ENCODE results near the gene ZNF311. TPM values are rescaled to one million over a fixed set of nuclear protein-coding genes. Genes with fewer than 3 reads are reported as not detected.
"Not testable (repeated sequence)": the region's sequence is repeated elsewhere in the genome, so short reads cannot be mapped to it uniquely, and the experiment has no call there.

Gene ZNF311
- polyA plus RNA-seq, 3 donors = 6.3 to 8.0 (median 6.5) TPM

GRCh38 chr6:28983838-28984237 is 21.3 kb downstream of the ZNF311 start:
- DNase-seq (ENCODE audit: low read depth in 3 of 3, low spot score in 2 of 3) = no peak

- DNase-seq (ENCODE audit: low read depth in 3 of 3, low spot score in 2 of 3) = peak in 1 of 3 donors; percentile 63
Measured at GRCh38 chr6:28982476-28983266, 22.4 kb downstream of the ZNF311 start.

DNA sequence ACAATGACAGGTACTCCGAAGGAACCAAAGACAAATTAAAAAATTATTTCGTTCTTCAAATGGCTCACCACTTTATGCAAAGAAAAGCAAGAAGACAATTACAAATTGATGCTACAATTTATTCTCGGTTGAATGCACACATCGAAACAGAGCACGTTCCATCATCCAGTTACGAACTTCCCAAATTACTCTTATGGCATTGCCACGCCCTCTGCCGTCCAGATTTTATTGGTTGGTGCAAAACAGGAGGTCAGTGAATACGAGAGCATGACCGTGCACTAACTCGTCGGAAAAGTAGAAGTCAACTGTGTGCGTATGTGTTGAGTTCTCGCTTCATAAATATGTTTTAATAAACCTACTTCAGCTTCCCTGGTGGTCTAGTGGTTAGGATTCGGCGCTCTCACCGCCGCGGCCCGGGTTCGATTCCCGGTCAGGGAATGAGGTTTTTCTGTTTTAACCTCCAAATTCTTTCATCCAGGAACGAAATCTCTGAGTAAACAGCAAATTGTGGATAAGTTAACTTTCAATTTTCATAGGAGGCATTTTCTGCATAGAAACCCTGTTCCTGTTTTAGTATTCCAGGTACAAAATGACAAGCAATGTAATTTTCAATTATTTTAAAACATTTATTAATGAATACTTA is 23.2 kb downstream of the ZNF311 start:
- peak; percentile 80 to 93 (median 82) for DNase-seq (ENCODE audit: low read depth in 3 of 3, low spot score in 2 of 3)

DNA sequence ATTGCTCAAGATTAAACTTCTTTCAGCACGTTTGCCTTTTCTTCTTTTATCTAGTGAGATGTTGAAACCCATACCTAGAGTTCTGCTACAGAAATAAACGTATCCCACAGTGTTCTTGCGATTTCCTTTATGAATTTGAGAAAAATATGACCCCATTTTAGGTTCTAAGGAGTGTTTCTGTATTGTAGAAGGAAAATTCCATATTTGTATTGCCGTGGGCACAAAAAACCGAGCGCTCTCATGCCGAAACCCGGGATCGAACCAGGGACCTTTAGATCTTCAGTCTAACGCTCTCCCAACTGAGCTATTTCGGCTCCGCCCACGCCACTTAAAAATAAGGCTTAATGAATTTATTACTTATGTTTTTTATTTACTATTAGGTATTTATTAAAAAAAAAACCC is 23.7 kb downstream of the ZNF311 start:
- DNase-seq (ENCODE audit: low read depth in 3 of 3, low spot score in 2 of 3) = peak in 2 of 3 donors; percentile 62 to 84

DNA sequence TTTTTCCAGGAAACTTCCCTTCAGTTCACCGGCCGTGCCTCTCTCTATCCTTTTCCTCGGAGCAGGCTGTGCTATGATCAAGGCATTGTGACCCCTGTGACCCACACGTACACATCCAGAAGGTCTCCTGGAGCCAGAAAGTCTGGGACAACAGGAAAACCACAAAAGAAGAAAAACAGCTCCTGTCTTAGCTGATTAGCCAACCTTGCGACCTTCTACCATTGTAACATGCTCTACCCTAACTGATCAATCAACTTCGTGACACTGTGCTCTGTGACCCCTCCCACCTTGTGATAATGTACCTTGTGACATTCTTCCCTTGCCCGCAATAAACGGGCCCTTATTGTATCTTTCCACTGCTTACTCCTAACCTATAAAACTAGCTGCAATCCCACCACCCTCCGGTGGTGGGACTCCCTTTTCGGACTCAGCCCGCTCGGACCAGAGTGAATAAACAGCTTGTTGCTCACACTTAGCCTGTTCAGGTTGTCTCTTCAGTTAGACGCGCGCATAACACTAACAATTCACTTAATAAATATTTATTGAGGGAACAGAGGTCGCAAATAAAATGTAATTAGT is 24.2 kb downstream of the ZNF311 start:
- peak in 2 of 3 donors; percentile 76 to 85 for DNase-seq (ENCODE audit: low read depth in 3 of 3, low spot score in 2 of 3)

DNA sequence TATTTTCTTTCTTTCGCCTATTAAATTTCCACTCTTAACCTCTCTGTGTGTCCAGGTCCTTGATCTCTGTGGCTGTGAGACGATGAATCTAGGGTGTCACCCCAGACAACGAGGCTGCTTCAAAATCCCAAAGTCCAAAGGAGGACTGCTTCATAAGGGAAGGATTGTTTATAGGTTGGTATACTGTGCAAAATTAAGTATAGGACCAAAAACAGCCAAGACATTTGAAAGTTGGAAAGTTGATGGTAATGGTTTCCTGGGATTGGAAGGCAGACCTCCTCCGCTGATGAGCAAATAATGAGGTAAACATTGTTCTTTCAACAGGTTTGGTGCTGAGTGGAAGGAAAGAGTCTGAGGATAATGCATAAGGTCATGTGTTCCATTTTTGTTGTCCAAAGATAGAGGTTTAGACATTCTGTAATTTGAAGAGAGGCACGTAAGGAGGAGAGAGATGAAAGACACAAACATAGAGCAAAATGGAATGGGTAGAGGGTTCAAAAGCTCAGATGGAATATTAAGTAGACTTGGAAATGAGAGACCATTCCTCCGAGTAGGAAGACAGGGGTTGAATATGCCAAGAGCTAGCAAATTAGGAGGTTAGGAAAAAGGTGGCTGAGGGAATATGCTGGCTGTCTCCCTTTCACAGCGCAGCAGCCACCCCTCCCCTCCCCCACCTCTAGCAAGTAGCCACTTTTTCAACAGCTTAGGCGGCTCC is 24.8 kb downstream of the ZNF311 start:
- no peak for DNase-seq (ENCODE audit: low read depth in 3 of 3, low spot score in 2 of 3)

DNA sequence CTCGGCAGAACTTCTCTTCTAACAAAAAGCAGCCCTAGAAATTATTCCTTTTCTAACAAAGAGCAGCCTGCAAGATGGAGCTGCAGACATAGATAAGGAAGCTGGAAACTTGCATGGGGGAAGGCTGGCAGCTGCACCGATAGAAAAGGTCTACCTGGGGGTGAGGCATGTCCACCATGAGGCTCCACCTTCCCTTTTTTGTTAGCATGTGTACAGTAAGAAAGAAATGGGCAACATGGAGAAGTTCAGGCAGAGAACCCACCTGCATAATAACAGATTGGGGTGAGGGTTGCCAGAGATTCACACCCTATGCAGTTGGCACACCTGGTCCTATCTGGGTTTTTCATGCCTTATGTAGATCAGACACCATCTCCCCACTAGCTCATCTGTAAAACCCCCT is 25.4 kb downstream of the ZNF311 start:
- DNase-seq (ENCODE audit: low read depth in 3 of 3, low spot score in 2 of 3) = no peak

GRCh38 chr6:28978959-28979561 is 26.1 kb downstream of the ZNF311 start:
- no peak for DNase-seq (ENCODE audit: low read depth in 3 of 3, low spot score in 2 of 3)

DNA sequence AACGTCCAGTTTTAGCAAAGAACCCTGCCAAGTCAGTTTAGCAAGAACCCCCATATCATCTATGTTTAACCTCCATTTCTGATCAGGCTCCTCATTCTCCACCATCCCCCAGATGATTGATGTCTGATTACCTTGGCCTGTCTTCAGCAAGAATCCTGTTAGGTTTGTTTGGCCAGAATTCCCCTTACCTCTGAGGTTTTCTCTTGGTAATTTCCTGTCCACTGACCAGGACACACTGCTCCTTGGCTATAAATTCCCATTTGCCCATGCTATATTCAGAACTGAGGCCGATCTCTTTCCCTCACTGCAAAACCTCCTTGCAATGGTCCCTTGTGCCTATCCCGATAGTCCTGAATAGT is 27.0 kb downstream of the ZNF311 start:
- DNase-seq (ENCODE audit: low read depth in 3 of 3, low spot score in 2 of 3) = no peak

DNA sequence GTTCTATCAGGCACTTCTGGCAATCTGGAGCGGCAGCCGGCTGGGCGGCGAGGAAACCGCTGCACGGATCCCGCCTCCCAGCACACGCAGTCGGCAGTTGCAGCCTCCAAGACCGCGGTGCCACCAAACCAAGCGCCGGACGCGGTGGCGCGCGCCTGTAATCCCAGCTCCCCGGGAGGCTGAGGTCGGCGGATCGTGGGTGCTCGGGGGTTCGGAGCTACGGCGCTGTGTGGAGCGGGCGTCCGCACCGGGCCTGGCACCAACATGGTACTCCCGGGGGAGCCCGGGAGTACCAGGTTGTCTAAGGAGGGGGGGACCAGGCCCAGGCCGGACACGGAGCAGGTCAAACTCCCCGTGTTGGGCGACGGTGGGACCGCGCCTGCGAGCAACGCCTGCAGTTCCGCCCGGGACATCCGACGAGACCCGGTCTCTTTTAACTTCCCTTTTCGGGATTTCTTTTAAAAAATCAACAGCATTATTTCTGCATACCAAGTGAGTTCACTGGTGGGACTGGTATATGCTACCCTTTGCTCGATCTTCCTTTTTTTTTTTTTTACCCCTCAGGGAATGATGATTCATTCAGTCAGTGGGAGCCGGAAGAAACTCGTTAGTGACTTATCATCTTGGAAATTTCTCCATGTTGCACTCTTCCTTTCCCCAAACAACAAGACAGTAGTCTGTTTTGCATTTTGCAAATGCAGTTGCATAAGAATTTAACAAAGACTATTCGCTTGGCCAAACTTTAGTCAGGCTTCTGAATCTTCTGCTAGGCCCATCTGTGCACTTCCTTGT is 27.6 kb downstream of the ZNF311 start:
- DNase-seq (ENCODE audit: low read depth in 3 of 3, low spot score in 2 of 3) = no peak

DNA sequence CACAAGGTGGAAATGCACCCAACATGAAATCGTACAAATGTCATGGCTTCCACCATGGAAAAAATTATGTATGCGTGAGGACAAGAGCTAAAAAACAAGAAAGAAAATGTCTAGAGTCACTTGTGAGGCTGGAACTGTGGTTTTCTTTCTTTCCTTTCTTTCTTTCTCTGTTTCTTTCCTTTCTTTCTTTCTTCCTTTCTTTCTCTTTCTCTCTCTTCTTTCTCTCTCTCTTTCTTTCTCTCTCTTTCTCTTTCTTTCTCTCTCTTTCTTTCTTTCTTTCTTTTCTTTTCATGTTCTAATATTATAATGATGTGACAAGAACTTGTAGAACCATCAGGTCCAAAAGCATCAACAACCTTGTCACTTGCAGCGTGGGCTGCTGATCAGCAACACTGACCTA is 28.4 kb downstream of the ZNF311 start:
- DNase-seq (ENCODE audit: low read depth in 3 of 3, low spot score in 2 of 3) = no peak

GRCh38 chr6:28974505-28974904 is 30.6 kb downstream of the ZNF311 start:
- no peak for DNase-seq (ENCODE audit: low read depth in 3 of 3, low spot score in 2 of 3)

DNA sequence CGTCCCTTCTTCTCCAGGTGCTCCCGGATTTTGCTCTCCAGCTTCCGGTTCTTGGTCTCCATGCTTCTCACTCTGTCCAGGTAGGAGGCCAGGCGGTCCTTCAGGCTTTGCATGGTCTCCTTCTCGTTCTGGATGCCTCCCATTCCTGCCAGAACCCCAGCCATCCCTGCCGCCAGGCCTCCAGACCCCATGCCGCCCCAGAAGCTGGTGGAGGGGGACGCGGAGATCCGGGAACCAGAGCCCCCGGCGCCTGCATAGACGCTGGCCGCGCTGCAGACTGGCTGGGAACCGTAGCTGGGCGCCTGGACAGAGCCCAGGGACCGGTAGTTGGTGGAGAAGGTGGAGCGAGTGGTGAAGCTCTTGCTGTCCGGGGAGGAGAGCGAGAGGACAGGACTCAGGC is 35.1 kb downstream of the ZNF311 start:
- DNase-seq (ENCODE audit: low read depth in 3 of 3, low spot score in 2 of 3) = not testable (repeated sequence)

DNA sequence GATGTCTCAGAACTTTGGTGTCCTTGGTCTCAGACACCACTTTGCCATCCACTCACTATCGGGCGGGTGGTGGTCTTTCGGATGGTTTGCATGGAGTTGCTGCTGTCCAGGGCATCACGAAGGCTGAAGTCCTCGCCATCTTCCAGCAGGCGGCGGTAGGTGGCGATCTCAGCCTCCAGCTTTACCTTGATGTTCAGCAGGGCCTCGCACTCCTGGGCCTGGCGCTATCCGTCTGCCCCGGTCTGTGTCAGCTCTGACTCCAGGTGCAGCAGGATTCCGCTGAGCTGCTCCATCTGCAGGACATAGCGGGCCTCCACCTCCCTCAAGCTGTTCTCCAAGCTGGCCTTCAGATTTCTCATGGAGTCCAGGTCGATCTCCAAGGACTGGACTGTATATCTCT is 36.0 kb downstream of the ZNF311 start:
- DNase-seq (ENCODE audit: low read depth in 3 of 3, low spot score in 2 of 3) = no peak

DNA sequence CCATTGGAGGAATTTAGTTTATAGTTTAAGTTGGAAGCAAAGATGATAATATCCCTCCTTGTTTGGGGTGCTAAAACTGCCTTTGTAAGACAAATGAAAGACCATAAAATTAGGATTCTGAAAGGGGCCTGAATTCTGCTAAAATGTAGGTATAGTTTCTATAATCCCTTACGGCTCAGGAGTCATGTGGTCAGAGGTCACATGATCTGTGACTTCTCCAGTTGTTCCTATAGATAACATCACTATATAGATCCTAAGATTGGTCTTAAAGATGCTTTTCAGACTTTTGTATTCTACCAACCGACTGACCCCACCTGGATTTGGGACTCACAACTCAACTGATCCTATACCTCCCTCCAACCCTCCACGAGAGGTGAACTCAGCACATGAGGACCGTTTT is 36.6 kb downstream of the ZNF311 start:
- DNase-seq (ENCODE audit: low read depth in 3 of 3, low spot score in 2 of 3) = no peak

DNA sequence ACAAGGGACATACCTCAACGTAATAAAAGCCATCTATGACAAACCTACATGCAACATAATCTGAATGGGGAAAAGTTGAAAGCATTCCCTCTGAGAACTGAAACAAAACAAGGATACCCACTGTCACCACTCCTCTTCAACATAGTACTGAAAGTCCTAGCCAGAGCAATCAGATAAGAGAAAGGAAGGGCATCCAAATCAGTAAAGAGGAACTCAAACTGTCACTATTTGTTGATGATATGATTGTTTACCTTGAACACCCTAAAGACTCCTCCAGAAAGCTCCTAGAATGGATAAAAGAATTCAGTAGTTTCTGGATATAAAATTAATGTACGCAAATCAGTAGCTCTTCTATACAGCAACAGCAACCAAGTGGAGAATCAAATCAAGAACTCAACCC is 39.4 kb downstream of the ZNF311 start:
- DNase-seq (ENCODE audit: low read depth in 3 of 3, low spot score in 2 of 3) = no peak

DNA sequence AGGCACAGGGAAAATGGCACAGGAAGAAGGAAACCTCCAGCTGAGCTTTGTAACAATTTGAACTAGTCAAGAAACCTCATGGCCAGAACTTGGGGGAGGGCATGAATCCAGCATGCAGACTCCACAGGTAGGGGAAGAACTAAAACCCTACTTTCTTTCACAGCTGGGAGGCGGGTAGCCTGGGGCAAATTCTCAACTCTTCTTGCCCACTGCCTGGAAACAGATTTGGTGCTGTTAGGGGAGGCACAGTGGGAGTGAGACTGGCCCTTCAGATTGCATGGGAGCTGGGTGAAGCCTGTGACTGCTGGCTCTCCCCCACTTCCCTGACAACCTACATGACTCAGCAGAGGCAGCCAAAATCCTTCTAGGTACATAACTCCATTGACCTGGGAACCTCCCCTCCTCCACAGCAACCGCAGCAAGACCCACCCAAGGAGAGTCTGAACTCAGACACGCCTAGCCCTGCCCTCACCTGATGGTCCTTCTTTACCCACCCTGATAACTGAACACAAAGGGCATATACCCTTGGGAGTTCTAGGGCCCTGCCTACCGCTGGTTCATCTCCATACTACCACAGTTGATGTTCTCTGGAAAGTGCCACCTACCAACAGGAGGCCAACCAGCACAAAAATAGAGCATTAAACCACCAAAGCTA is 44.1 kb downstream of the ZNF311 start:
- no peak for DNase-seq (ENCODE audit: low read depth in 3 of 3, low spot score in 2 of 3)

DNA sequence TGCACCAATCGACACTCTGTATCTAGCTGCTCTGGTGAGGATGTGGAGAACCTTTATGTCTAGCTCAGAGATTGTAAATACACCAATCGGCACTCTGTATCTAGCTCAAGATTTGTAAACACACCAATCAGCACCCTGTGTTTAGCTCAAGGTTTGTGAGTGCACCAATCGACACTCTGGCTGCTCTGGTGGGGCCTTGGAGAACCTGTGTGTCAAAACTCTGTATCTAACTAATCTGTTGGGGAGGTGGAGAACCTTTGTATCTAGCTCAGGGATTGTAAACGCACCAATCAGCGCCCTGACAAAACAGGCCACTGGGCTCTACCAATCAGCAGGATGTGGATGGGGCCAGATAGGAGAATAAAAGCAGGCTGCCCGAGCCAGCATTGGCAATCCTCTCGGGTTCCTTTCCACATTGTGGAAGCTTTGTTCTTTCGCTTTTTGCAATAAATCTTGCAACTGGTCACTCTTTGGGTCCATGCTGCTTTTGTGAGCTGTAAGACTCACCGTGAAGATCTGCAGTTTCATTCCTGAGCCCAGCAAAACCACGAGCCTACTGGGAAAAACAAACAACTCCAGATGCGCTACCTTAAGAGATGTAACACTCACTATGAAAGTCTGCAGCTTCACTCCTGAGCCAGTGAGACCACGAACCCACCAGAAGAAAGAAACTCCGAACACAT is 46.4 kb downstream of the ZNF311 start:
- DNase-seq (ENCODE audit: low read depth in 3 of 3, low spot score in 2 of 3) = not testable (repeated sequence)

DNA sequence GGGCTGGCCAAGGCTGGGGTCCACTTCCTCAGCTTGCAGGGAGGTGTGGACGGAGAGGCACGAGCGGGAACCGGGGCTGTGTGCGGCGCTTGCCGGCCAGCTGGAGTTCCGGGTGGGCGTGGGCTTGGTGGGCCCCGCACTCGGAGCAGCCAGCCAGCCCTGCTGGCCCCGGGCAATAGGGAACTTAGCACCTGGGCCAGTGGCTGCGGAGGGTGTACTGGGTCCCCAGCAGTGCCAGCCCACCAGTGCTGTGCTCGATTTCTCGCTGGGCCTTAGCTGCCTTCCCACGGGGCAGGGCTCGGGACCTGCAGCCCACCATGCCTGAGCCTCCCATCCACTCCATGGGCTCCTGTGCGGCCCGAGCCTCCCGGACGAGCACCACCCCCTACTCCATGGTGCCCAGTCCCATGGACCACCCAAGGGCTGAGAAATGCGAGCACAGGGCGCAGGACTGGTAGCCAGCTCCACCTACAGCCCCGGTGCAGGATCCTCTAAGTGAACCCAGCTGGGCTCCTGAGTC is 47.3 kb downstream of the ZNF311 start:
- DNase-seq (ENCODE audit: low read depth in 3 of 3, low spot score in 2 of 3) = not testable (repeated sequence)

All from right renal cortex interstitium (tissue), 3 donors.